HCT116 (cell line): ENCODE measurements around the gene DDX39B. TPM values are rescaled to one million over a fixed set of nuclear protein-coding genes. Genes with fewer than 3 reads are reported as not detected.

Experiments
- ATAC-seq: fragments of 200-7000 bp; cut with Tn5 transposase; 2 replicates; pipeline ENCODE4 v1.9.1; 2020; ENCODE audit warnings: mild to moderate bottlenecking, moderate library complexity
- BruUV-seq: library from RNA; stranded (reverse); fragments of 400-500 nt; replicated peaks from 2 replicates; lab custom pipeline; 2021; lab: Mats Ljungman, UMichigan
- CTCF ChIA-PET: fragments of 300-600 bp; sonication (Branson Sonifier 250); formaldehyde crosslinking; loops from one replicate; lab custom pipeline; 2021; ENCODE audit warnings: antibody characterized with exemption; lab: Charles Lee
- POLR2A ChIA-PET: fragments of 300-600, 350-600 bp; sonication (Branson Sonifier 250); formaldehyde crosslinking; loops from one replicate; lab custom pipeline; 2021; ENCODE audit warnings: antibody characterized with exemption; lab: Charles Lee
- RAD21 ChIA-PET, 2 experiments: fragments of 300-600 bp; sonication (Branson Sonifier 250); formaldehyde crosslinking; loops; one replicate each; lab custom pipeline; 2023; ENCODE audit warnings: low total read pairs in 2 of 2; ENCODE audit not compliant: uncharacterized antibody in 2 of 2, unreplicated experiment in 2 of 2, low non-redundant PET in 1 of 2; lab: Charles Lee
- DNase-seq: peaks from one replicate; pipeline ENCODE4 v3.0.0-alpha.2; 2010; ENCODE audit warnings: low read depth, low spot score
- H2AFZ ChIP-seq: fragments of 200-600 bp; shearing (Covaris generic), sonication (generic); 2 replicates; pipeline ENCODE4 v1.6.1; 2017; ENCODE audit warnings: low read depth, mixed run types, mixed read lengths, antibody characterized with exemption, low read length; ENCODE audit not compliant: poor library complexity, severe bottlenecking
- H3K27ac ChIP-seq: 2 replicates; pipeline ENCODE4 v1.5.1; 2012; ENCODE audit warnings: low read depth, low read length
- H3K27me3 ChIP-seq: fragments of 200-600 bp; sonication (generic); 2 replicates; pipeline ENCODE4 v1.6.1; 2016; ENCODE audit warnings: mixed run types, low read length, mixed read lengths; ENCODE audit not compliant: insufficient read depth
- H3K36me3 ChIP-seq, 2 experiments: fragments of 200-500 bp in 1 of 2; fragments of 200-600 bp in 1 of 2; sonication (Bioruptor generic) in 1 of 2; sonication (generic) in 1 of 2; 2 replicates each; pipeline versions ENCODE4 v1.5.1 to v1.6.1; 2014 to 2016; ENCODE audit warnings: low read length in 2 of 2, inconsistent platforms in 1 of 2, mixed read lengths in 1 of 2, mixed run types in 1 of 2; ENCODE audit not compliant: insufficient read depth in 2 of 2, control insufficient read depth in 1 of 2
- H3K4me1 ChIP-seq, 2 experiments: fragments of 200-600 bp in 1 of 2; sonication (generic) in 1 of 2; 2 replicates each; pipeline versions ENCODE4 v1.5.1 to v1.6.1; 2012 to 2017; ENCODE audit warnings: low read length in 2 of 2, inconsistent platforms in 1 of 2, mild to moderate bottlenecking in 1 of 2, mixed read lengths in 1 of 2, mixed run types in 1 of 2, moderate library complexity in 1 of 2; ENCODE audit not compliant: insufficient read depth in 2 of 2, control insufficient read depth in 1 of 2
- H3K4me2 ChIP-seq: fragments of 200-600 bp; sonication (generic); 2 replicates; pipeline ENCODE4 v1.6.1; 2017; ENCODE audit warnings: mixed run types, low read length, mixed read lengths
- H3K4me3 ChIP-seq, 2 experiments: fragments of 200-600 bp in 1 of 2; sonication (generic) in 1 of 2; replicated peaks in 1 of 2; 2 replicates each; pipeline ENCODE4 v1.5.1; 2011 to 2016; ENCODE audit warnings: low read length in 2 of 2, control low read depth in 1 of 2, low read depth in 1 of 2, mild to moderate bottlenecking in 1 of 2, mixed read lengths in 1 of 2, mixed run types in 1 of 2
- H3K79me2 ChIP-seq: fragments of 200-600 bp; sonication (generic); 2 replicates; pipeline ENCODE4 v1.6.1; 2017; ENCODE audit warnings: mild to moderate bottlenecking, mixed run types, low read length, moderate library complexity, mixed read lengths; ENCODE audit not compliant: insufficient read depth
- H3K9ac ChIP-seq: fragments of 200-600 bp; sonication (generic); 2 replicates; pipeline ENCODE4 v1.6.1; 2016; ENCODE audit warnings: low read length, mixed read lengths
- H3K9me2 ChIP-seq: fragments of 200-600 bp; sonication (generic), shearing (Covaris generic); 2 replicates; pipeline ENCODE4 v1.6.1; 2017; ENCODE audit warnings: mixed run types, mild to moderate bottlenecking, moderate library complexity; ENCODE audit not compliant: insufficient read depth
- H3K9me3 ChIP-seq, 2 experiments: fragments of 200-500 bp in 1 of 2; fragments of 200-600 bp in 1 of 2; sonication (Bioruptor generic) in 1 of 2; sonication (generic) in 1 of 2; 2 replicates each; pipeline ENCODE4 v1.6.1; 2014 to 2017; ENCODE audit warnings: low read length in 2 of 2, mixed read lengths in 2 of 2, inconsistent platforms in 1 of 2, low read depth in 1 of 2, mild to moderate bottlenecking in 1 of 2, mixed run types in 1 of 2, moderate library complexity in 1 of 2; ENCODE audit not compliant: control insufficient read depth in 1 of 2, insufficient read depth in 1 of 2
- H4K20me1 ChIP-seq: fragments of 200-600 bp; sonication (generic), shearing (Covaris generic); 2 replicates; pipeline ENCODE4 v1.6.1; 2017; ENCODE audit warnings: mixed run types, mild to moderate bottlenecking, moderate library complexity; ENCODE audit not compliant: insufficient read depth
- CBX3 ChIP-seq: IDR thresholded peaks from 2 replicates; pipeline ENCODE4 v1.6.1; 2012; ENCODE audit warnings: low read depth
- EGR1 ChIP-seq: IDR thresholded peaks from 2 replicates; pipeline ENCODE4 v1.6.1; 2012; ENCODE audit warnings: low read depth
- EZH2 ChIP-seq: fragments of 200-600 bp; sonication (generic); IDR thresholded peaks from 2 replicates; pipeline ENCODE4 v1.6.1; 2017; ENCODE audit warnings: antibody characterized with exemption, mixed run types
- JUND ChIP-seq: IDR thresholded peaks from 2 replicates; pipeline ENCODE4 v1.6.1; 2012
- POLR2AphosphoS5 ChIP-seq: IDR thresholded peaks from 2 replicates; pipeline ENCODE4 v1.6.1; 2011; ENCODE audit warnings: mild to moderate bottlenecking, low read depth, low read length, moderate library complexity
- RAD21 ChIP-seq: IDR thresholded peaks from 2 replicates; pipeline ENCODE4 v1.6.1; 2012; ENCODE audit warnings: low read depth, mild to moderate bottlenecking
- TCF7L2 ChIP-seq: IDR thresholded peaks from 2 replicates; pipeline ENCODE4 v1.7.0; 2011; ENCODE audit warnings: borderline replicate concordance, inconsistent platforms; ENCODE audit not compliant: insufficient read depth, insufficient read length; ENCODE audit errors: extremely low read depth
- ZFX ChIP-seq: fragments of 450-650 bp; IDR thresholded peaks from 2 replicates; pipeline ENCODE4 v1.6.1; 2017
- ZNF274 ChIP-seq: fragments of 200-500 bp; sonication (Bioruptor generic); IDR thresholded peaks from 2 replicates; pipeline ENCODE4 v1.6.1; 2014; ENCODE audit warnings: mild to moderate bottlenecking, low read depth, low read length, inconsistent platforms
- intact Hi-C: fragments of 100-400 bp; cut with micrococcal nuclease; formaldehyde crosslinking; loops from 2 replicates; pipeline ENCODE4 v1.10.0; 2022
- total RNA-seq: library from RNA; stranded (reverse); gene quantifications from one replicate; pipeline ENCODE4 v1.2.1, GENCODE V29; 2021; ENCODE audit not compliant: unreplicated experiment
- TF ChIP-seq, protein P1 (sequence below), 3 experiments: fragments of 200-600 bp in 1 of 3; sonication (generic) in 1 of 3; IDR thresholded peaks in 2 of 3; conservative IDR thresholded peaks in 1 of 3; 2 replicates each; pipeline ENCODE4 v1.5.1; 2012 to 2017; ENCODE audit warnings: low read depth in 2 of 3, low read length in 2 of 3, antibody characterized with exemption in 1 of 3, borderline replicate concordance in 1 of 3, control low read depth in 1 of 3, mild to moderate bottlenecking in 1 of 3, mixed read lengths in 1 of 3, mixed run types in 1 of 3, moderate library complexity in 1 of 3; ENCODE audit not compliant: insufficient read depth in 1 of 3

Gene DDX39B
- total RNA-seq, 1 experiment from 2014 or later, result 545 TPM

DNA sequence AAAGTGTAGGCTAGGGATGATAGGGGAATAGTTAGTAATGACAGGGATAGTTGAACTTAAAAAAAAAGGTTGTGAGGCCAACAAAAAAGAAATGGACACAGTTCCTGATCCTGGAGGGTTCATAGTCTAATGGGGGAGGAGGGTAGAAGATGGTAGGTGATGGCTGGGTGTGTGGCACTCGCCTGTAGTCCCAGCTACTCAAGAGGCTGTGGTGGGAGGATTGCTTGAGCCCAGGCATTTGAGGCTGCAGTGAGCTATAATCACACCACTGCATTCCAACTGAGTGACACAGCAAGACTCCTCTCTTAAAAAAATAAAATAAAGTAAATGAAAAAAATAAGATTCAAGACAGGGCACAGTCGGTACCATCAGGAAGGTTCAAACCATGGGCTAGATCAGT lies 46.2 kb downstream of the DDX39B start:
- H2AFZ ChIP-seq, result no peak overlapping the region
- no peaks in the 10 kb centered on the region for H3K9me2 ChIP-seq
- H3K9ac ChIP-seq, result peak overlapping the region; percentile 80
- no peaks in the 10 kb centered on the region for H3K27me3 ChIP-seq
- RAD21 ChIA-PET, result interaction anchor here in 1 of 2 experiments (1.2 kb wide), 1 partner anchor 103 kb away, joined by 3 read pairs; no protein-coding TSS in a partner anchor
- ATAC-seq, result peak; percentile 20
- CTCF ChIA-PET, result interaction anchor here (1.0 to 4.6 kb wide), 4 partner anchors 23 to 103 kb away, joined by 3 to 16 read pairs (median 4); partner anchors contain the start of gene DDX39B
- H3K4me1 ChIP-seq, result peaks cover 29 to 51% of the 10 kb centered on the region in 2 experiments
- intact Hi-C loops, result loop anchor here (2.0 kb wide), 2 partner anchors 51 to 103 kb away; partner anchors contain the start of genes ATP6V1G2 and NFKBIL1
- H3K79me2 ChIP-seq, result peaks cover 14% of the 10 kb centered on the region
- H3K27ac ChIP-seq, result peak overlapping the region; percentile 76
- DNase-seq, result no peak
- TSS peak; percentile 25 for BruUV-seq
- H4K20me1 ChIP-seq, result no peaks in the 10 kb centered on the region
- peak overlapping the region; percentile 98 for H3K4me2 ChIP-seq
- no peaks in the 10 kb centered on the region for H3K9me3 ChIP-seq
- peak overlapping the region; percentile 74 to 88 for H3K4me3 ChIP-seq
- H3K36me3 ChIP-seq, result no peaks in the 10 kb centered on the region
- POLR2A ChIA-PET, result interaction anchor here (0.8 to 2.0 kb wide), 6 partner anchors 27 to 103 kb away, joined by 3 to 10 read pairs (median 3); partner anchors contain the start of gene DDX39B
- no peak for TF ChIP-seq CBX3

DNA sequence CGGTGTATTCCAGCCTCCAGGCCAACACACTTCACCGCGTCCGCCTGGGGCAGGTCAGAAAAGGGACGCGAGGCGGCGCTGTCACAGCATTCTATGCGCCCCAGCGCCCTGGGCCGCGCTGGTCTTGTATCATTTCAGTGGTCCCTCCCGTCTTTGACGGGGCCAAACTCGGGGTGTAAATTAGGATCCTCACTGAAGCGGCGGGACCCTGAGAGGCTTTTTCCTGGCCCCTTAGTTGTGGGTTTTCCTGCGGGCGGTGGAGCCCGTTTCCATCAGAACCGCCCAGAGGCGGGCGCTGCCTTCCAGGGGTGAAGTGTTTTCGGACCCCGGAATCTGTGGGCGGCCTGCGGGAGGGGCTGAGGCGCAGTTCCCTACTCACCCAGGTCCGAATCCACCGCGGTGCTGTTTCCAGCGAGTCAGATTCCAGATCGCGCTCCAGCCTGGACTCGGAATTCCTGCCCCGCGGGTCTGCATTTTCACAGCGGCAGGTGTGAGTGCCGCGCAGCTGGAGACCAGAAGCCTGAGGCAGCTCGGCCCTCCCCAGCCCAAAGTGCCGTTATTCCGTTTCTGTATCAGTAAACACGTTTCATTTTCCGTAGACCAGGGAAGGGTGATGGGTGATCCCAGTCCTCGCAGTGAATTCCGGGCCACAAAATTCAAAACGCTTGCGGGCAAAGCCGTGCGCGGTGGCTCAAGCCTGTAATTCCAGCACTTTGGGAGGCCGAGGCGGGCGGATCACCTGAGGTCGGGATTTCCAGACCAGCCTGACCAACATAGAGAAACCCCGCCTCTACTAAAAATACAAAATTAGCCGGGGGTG lies 47.7 kb downstream of the DDX39B start:
- peaks cover 23 to 45% of the 10 kb centered on the region in 2 experiments for H3K4me1 ChIP-seq
- TF ChIP-seq ZFX, result 0 out of 2 replicates have a peak, but pooled peaks have one; percentile 10
- no peak for TF ChIP-seq JUND
- TF ChIP-seq EZH2, result no peak
- TF ChIP-seq CBX3, result no peak
- TF ChIP-seq POLR2AphosphoS5, result peak; percentile 66
- TF ChIP-seq EGR1, result no peak
- TF ChIP-seq ZNF274, result no peak
- TF ChIP-seq RAD21, result peak; percentile 85
- no peak for TF ChIP-seq TCF7L2
- TF ChIP-seq, protein P1, sequence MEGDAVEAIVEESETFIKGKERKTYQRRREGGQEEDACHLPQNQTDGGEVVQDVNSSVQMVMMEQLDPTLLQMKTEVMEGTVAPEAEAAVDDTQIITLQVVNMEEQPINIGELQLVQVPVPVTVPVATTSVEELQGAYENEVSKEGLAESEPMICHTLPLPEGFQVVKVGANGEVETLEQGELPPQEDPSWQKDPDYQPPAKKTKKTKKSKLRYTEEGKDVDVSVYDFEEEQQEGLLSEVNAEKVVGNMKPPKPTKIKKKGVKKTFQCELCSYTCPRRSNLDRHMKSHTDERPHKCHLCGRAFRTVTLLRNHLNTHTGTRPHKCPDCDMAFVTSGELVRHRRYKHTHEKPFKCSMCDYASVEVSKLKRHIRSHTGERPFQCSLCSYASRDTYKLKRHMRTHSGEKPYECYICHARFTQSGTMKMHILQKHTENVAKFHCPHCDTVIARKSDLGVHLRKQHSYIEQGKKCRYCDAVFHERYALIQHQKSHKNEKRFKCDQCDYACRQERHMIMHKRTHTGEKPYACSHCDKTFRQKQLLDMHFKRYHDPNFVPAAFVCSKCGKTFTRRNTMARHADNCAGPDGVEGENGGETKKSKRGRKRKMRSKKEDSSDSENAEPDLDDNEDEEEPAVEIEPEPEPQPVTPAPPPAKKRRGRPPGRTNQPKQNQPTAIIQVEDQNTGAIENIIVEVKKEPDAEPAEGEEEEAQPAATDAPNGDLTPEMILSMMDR (IDR thresholded peaks at IDR 0.05 in 2 of 3, conservative IDR thresholded peaks at IDR 0.05 in 1 of 3; ENCODE audit: borderline replicate concordance in 1 of 3, insufficient read depth in 1 of 3, low read depth in 2 of 3, low read length in 2 of 3), result peak; percentile 82 to 90 (median 88)
- H3K9me2 ChIP-seq, result no peaks in the 10 kb centered on the region
- H4K20me1 ChIP-seq, result no peaks in the 10 kb centered on the region
- peak overlapping the region; percentile 85 for H2AFZ ChIP-seq
- H3K4me3 ChIP-seq, result peak overlapping the region; percentile 74 to 88
- ChIA-PET RAD21 (interaction anchor here in 1 of 2 experiments (1.2 to 1.3 kb wide), 2 partner anchors 104 kb away, joined by 3 read pairs; no protein-coding TSS in a partner anchor), CTCF (interaction anchor here (0.9 to 4.6 kb wide), 6 partner anchors 8 to 407 kb away, joined by 3 to 16 read pairs (median 4); partner anchors contain the start of gene ATP6V1G2), POLR2A (interaction anchor here (0.8 to 2.2 kb wide), 4 partner anchors 31 to 53 kb away, joined by 3 to 10 read pairs (median 4); partner anchors contain the start of genes ATP6V1G2, DDX39B, MCCD1 and NFKBIL1)
- H3K27me3 ChIP-seq, result no peaks in the 10 kb centered on the region
- no peaks in the 10 kb centered on the region for H3K36me3 ChIP-seq
- ATAC-seq (peak; percentile 69), DNase-seq (peak; percentile 66)
- H3K9ac ChIP-seq, result peak overlapping the region; percentile 80
- peaks cover 5% of the 10 kb centered on the region for H3K79me2 ChIP-seq
- no peaks in the 10 kb centered on the region for H3K9me3 ChIP-seq
- intact Hi-C loops, result loop anchor here (2.0 to 5.0 kb wide), 3 partner anchors 53 to 105 kb away; partner anchors contain the start of genes ATP6V1G2 and NFKBIL1
- BruUV-seq, result no TSS peak
- H3K4me2 ChIP-seq, result peak overlapping the region; percentile 98
- H3K27ac ChIP-seq, result peak overlapping the region; percentile 76
